Activated naive CD4-positive, alpha-beta T cell treated with anti-CD3 and anti-CD28 coated beads, Interleukin-2, amount 10 ng/mL, durations not matched to agents 7 days and 5 days (primary cell): ENCODE results near the gene KRTAP5-7.

ENCODE experiments used
- CTCF ChIA-PET: fragments of 350-600 bp; sonication (Branson Sonifier 250); formaldehyde crosslinking; loops from one replicate; lab custom pipeline; 2021; ENCODE audit warnings: antibody characterized with exemption; lab: Charles Lee
- DNase-seq: peaks from one replicate; pipeline ENCODE4 v3.0.0-alpha.2; 2020
- H3K27ac Mint-ChIP-seq: one replicate; pipeline ENCODE4 v1.8.0; 2021; ENCODE audit warnings: mild to moderate bottlenecking, moderate library complexity, mixed read lengths
- H3K27me3 Mint-ChIP-seq: one replicate; pipeline ENCODE4 v1.8.0; 2021; ENCODE audit warnings: mild to moderate bottlenecking, mixed read lengths
- H3K36me3 Mint-ChIP-seq: one replicate; pipeline ENCODE4 v1.8.0; 2021; ENCODE audit warnings: mixed read lengths
- H3K4me1 Mint-ChIP-seq: one replicate; pipeline ENCODE4 v1.8.0; 2021; ENCODE audit warnings: mixed read lengths
- H3K4me3 Mint-ChIP-seq: one replicate; pipeline ENCODE4 v1.8.0; 2021; ENCODE audit warnings: mild to moderate bottlenecking, moderate library complexity, mixed read lengths
- H3K9me3 Mint-ChIP-seq: one replicate; pipeline ENCODE4 v1.8.0; 2021; ENCODE audit warnings: mixed read lengths

The KRTAP5-7 gene

GRCh38 chr11:71489311-71490043 is 37.6 kb upstream of the KRTAP5-7 start:
- no peak overlapping the region for H3K27ac Mint-ChIP-seq
- peaks cover 2% of the 10 kb centered on the region for H3K4me1 Mint-ChIP-seq
- H3K9me3 Mint-ChIP-seq = no peaks in the 10 kb centered on the region
- H3K27me3 Mint-ChIP-seq = no peaks in the 10 kb centered on the region
- DNase-seq = no peak
- CTCF ChIA-PET = no interaction called here
- H3K36me3 Mint-ChIP-seq = peaks cover 63% of the 10 kb centered on the region
- no peak overlapping the region for H3K4me3 Mint-ChIP-seq

DNA sequence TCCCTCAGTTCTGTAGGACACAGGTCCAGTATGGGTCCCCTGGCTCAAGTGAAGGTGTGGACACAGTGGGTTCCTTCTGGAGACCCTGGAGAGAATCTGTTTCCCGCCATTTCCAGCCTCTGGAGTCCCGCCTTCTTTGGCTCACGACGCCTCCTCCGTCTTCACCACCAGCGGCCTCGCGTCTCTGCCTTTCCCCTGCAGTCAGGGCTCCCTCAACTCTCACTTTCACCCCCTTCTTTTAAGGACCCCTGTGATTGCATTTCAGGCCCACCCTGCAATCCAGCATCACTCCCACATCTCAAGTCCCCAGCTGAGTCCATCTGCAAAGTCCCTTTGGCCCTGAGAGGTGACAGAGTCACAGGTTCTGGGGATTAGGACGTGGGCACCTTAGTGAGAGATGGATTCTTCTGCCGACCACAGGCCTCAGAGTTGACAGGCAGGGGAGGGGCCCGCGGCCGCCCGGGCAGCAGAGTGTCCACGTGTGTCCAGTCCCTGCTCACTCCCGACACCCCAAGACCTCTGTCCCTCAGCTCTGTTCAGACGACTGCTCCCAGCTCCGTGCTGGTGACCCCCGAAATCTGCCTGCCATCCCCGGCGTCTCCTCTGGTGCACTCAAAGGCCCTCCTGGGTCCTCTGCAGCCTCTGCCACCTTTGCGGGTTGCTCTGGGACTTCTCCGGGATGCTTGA is 36.9 kb upstream of the KRTAP5-7 start:
- H3K27me3 Mint-ChIP-seq = no peaks in the 10 kb centered on the region

DNA sequence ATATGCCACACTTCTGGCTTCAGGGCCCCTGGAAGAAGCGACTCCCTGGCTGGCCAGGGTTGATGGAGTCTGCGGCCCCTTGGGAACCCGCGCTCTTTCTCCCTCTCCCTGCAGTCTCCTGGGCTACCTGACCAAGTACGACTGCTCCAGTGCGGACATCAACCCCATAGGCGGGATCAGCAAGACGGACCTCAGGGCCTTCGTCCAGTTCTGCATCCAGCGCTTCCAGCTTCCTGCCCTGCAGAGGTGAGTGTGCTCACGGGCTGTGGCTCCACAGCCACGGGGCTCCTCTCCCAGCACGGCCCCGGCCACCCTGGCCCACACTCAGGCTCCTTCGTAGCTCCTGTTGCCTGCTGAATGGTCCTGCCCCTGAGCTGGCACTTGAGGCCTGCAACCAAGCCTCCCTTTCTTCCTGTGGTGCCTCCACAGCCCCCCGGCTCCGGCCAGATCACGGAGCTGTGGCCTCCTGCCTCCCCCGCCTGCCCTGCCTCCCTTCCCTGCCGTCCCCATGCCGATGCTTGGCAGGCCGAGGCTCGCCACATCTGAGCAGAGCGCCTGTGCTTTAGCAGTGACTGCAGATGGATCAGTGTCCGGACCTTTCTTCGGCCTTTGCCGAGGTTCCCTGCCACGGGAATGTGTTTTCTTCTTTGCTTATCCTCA is 36.2 kb upstream of the KRTAP5-7 start:
- CTCF ChIA-PET = no interaction called here
- H3K4me3 Mint-ChIP-seq = no peak overlapping the region
- no peak for DNase-seq
- peaks cover 62% of the 10 kb centered on the region for H3K36me3 Mint-ChIP-seq
- peaks cover 2% of the 10 kb centered on the region for H3K4me1 Mint-ChIP-seq
- no peaks in the 10 kb centered on the region for H3K27me3 Mint-ChIP-seq
- no peak overlapping the region for H3K27ac Mint-ChIP-seq
- no peaks in the 10 kb centered on the region for H3K9me3 Mint-ChIP-seq

More for the DNA sequence above, 36.9 kb upstream of the KRTAP5-7 start:
- no peaks in the 10 kb centered on the region for H3K9me3 Mint-ChIP-seq
- DNase-seq = no peak
- no peak overlapping the region for H3K4me3 Mint-ChIP-seq
- no peak overlapping the region for H3K27ac Mint-ChIP-seq
- CTCF ChIA-PET = no interaction called here
- peaks cover 2% of the 10 kb centered on the region for H3K4me1 Mint-ChIP-seq
- peaks cover 63% of the 10 kb centered on the region for H3K36me3 Mint-ChIP-seq

- Mint-ChIP-seq H3K9me3 (no peaks in the 10 kb centered on the region), H3K36me3 (peaks cover 60% of the 10 kb centered on the region), H3K4me1 (peaks cover 2% of the 10 kb centered on the region), H3K4me3 (no peak overlapping the region), H3K27ac (no peak overlapping the region), H3K27me3 (no peaks in the 10 kb centered on the region)
- CTCF ChIA-PET = no interaction called here
- no peak for DNase-seq
These were observed 35.5 kb upstream of the KRTAP5-7 start for GRCh38 chr11:71491531-71491930.

DNA sequence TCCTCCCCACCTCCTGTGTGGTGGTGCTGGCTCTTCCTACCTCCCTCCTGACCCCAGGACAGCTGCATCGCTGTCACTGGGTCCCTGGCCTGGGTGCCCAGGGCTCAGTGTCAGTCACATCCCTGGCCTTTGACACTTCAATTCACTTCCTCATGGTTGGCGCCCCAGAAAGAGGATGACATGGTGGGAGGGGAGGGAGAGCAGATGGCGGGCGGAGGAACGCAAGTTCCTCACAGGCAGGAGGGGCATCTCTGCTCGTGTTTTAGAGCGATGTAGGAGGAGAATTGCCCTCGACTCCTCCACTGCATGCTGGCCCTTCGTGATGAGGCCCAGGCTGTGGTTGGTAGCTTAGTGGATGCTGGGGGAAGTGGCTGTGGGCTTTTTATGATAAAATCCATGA is 35.1 kb upstream of the KRTAP5-7 start:
- no peak overlapping the region for H3K27ac Mint-ChIP-seq
- peaks cover 62% of the 10 kb centered on the region for H3K36me3 Mint-ChIP-seq
- peaks cover 2% of the 10 kb centered on the region for H3K4me1 Mint-ChIP-seq
- DNase-seq = no peak
- no peaks in the 10 kb centered on the region for H3K9me3 Mint-ChIP-seq
- CTCF ChIA-PET = no interaction called here
- no peak overlapping the region for H3K4me3 Mint-ChIP-seq
- H3K27me3 Mint-ChIP-seq = no peaks in the 10 kb centered on the region

DNA sequence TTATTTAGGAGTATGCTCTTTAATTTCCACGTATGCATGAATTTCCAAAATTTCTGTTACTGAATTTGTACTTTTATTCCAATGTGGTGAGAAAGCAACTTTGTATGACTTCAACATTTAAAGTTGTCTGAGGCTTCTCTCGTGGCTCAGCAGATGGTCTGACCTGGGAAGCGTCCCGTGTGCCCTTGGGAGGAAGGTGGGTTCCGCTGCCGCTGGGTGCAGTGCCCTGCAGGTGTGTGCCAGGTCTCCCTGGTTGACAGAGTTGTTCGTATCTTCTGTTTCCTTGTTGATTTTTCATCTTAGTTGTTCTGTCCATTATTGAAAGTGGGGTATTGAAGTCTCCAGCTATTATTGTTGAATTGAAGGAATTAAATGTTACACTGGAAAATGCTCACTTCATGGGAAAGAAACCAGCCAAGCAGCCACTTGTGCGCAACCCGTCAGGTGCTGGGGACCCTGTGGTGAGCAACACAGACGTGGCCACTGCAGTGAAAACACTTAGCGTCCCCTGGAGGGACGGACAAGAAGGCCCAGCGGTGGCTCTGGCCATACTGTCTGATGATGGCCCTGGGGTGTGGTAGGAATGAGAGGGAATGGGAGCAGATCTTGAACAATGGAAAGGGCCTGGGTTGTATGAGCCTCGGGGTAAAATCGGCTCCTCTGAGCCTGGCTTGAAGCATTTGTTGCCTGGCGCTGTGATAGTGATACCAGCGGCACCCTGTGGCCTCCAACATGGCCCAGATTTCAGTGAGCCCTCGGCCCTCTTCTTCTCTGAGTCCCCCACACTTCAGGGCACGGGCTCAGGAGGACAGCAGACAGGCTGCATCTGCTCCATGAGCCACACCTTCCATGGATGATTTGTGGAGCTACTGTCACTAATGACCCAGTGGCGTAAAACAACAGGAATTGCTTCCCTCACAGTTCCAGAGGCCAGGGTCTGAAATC is 31.5 kb upstream of the KRTAP5-7 start:
- Mint-ChIP-seq H3K4me3 (no peak overlapping the region), H3K27ac (no peak overlapping the region), H3K4me1 (peaks cover 6% of the 10 kb centered on the region), H3K36me3 (peaks cover 67% of the 10 kb centered on the region), H3K27me3 (no peaks in the 10 kb centered on the region), H3K9me3 (no peaks in the 10 kb centered on the region)
- CTCF ChIA-PET = no interaction called here
- DNase-seq = no peak

DNA sequence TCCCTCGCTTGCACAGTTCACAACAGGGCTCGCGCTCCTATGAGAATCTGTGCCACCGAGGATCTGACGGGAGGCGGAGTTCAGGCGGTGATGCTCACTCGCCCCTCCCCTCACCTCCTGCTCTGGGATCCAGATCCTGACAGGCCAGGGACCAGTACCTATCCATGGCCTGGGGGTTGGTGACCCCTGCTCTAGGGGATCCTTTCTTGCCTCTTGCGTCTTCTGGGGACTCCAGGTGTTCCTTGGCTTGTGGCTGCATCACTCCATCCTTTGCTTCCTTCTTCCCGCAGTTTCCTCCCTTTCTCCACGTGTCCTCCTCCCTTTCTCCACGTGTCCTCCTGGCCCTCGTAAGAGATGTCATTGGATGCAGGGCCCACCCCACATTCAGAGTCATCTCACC is 30.6 kb upstream of the KRTAP5-7 start:
- peak overlapping the region; percentile 31 for H3K27ac Mint-ChIP-seq
- CTCF ChIA-PET = no interaction called here
- no peaks in the 10 kb centered on the region for H3K9me3 Mint-ChIP-seq
- H3K4me1 Mint-ChIP-seq = peaks cover 6% of the 10 kb centered on the region
- H3K36me3 Mint-ChIP-seq = peaks cover 63% of the 10 kb centered on the region
- H3K27me3 Mint-ChIP-seq = no peaks in the 10 kb centered on the region
- no peak for DNase-seq
- no peak overlapping the region for H3K4me3 Mint-ChIP-seq

DNA sequence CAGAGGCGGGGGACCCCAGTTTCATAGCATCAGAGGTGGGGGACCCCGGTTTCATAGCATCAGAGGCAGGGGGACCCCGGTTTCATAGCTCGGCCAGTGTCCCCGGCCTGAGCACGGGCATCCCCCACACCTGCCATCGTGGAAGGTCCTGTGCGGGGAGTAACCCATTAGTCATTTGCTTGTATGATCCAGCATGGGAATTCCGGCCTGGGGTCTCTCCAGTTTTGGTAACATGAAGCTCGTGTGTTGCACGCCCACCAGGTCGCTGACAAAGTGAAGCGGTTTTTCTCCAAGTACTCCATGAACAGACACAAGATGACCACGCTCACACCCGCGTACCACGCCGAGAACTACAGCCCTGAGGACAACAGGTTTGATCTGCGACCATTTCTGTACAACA is 29.0 kb upstream of the KRTAP5-7 start:
- no peak for DNase-seq
- Mint-ChIP-seq H3K4me1 (peaks cover 6% of the 10 kb centered on the region), H3K27me3 (no peaks in the 10 kb centered on the region), H3K27ac (no peak overlapping the region), H3K36me3 (peaks cover 55% of the 10 kb centered on the region), H3K4me3 (no peak overlapping the region), H3K9me3 (no peaks in the 10 kb centered on the region)
- CTCF ChIA-PET = no interaction called here

DNA sequence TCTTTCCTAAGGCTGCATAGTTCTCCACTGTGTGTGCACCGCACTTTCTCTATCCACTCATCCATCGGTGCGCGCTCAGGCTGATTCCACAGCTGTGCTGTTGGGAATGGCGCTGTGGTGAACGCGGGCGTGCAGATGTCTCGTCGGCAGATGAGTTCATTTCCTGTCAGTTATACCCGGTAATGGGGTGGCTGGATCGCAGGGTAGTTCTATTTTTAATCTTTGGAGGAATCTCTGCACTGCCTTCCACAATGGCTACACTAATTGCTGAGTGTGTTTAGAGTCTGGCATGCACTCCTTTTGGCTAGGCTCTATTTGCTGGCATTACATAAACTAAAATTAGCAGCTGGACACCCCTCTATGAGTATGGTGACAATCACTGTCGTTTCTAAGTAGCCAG is 27.9 kb upstream of the KRTAP5-7 start:
- Mint-ChIP-seq H3K27me3 (no peaks in the 10 kb centered on the region), H3K4me3 (no peak overlapping the region), H3K9me3 (no peaks in the 10 kb centered on the region), H3K36me3 (peaks cover 52% of the 10 kb centered on the region), H3K27ac (no peak overlapping the region), H3K4me1 (peaks cover 6% of the 10 kb centered on the region)
- CTCF ChIA-PET = no interaction called here
- no peak for DNase-seq

- Mint-ChIP-seq H3K4me1 (peaks cover 6% of the 10 kb centered on the region), H3K27ac (no peak overlapping the region), H3K27me3 (no peaks in the 10 kb centered on the region), H3K36me3 (peaks cover 49% of the 10 kb centered on the region), H3K4me3 (no peak overlapping the region), H3K9me3 (no peaks in the 10 kb centered on the region)
- CTCF ChIA-PET = no interaction called here
- DNase-seq = no peak
These were observed 27.5 kb upstream of the KRTAP5-7 start for GRCh38 chr11:71499546-71499945.

DNA sequence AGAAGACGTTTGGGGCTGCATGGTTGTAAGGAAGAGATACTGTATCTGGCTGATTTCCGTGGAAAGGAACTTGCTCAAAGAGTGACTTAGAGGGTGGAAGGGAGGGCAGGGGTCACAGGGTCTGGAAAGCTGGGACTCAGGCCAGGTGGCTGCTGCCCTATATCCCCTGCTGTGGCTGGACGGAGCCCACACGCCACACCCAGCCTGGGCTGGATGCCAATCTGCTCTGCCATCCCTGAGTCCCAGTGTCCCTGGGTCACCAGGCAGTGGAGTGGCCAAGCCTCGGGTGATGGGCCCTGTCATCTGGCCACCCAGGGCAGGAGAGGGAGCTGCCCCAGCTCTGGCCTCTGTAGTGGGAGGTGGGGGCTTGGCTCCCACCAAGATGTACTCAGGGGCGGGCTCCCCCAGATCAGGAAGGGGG is 26.5 kb upstream of the KRTAP5-7 start:
- CTCF ChIA-PET = no interaction called here
- H3K9me3 Mint-ChIP-seq = no peaks in the 10 kb centered on the region
- H3K4me3 Mint-ChIP-seq = no peak overlapping the region
- DNase-seq = no peak
- no peaks in the 10 kb centered on the region for H3K27me3 Mint-ChIP-seq
- peaks cover 48% of the 10 kb centered on the region for H3K36me3 Mint-ChIP-seq
- H3K4me1 Mint-ChIP-seq = peaks cover 6% of the 10 kb centered on the region
- H3K27ac Mint-ChIP-seq = no peak overlapping the region

- CTCF ChIA-PET = no interaction called here
- H3K27ac Mint-ChIP-seq = no peak overlapping the region
- H3K4me3 Mint-ChIP-seq = no peak overlapping the region
- no peak for DNase-seq
- peaks cover 6% of the 10 kb centered on the region for H3K4me1 Mint-ChIP-seq
- H3K9me3 Mint-ChIP-seq = no peaks in the 10 kb centered on the region
- H3K36me3 Mint-ChIP-seq = peaks cover 51% of the 10 kb centered on the region
- H3K27me3 Mint-ChIP-seq = no peaks in the 10 kb centered on the region
These were observed 25.7 kb upstream of the KRTAP5-7 start for GRCh38 chr11:71501071-71501985.

DNA sequence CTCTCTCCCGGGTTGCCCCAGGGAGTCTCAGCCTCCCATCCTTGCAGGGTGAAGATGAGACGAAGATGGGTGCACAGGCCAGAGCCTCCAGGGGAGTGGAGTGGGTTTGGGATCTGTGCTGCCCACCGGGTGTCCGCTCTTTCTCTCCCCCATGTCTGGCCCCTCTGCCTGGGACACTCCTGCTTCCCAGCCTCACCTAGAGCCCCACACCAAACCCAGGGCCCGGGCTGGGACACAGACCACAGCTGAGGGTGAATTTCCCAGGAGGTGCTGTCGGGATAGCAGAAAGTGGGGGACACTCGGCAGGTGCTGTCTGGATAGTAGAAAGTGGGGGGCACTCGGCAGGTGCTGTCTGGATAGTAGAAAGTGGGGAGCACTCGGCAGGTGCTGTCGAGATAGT is 25.0 kb upstream of the KRTAP5-7 start:
- peaks cover 52% of the 10 kb centered on the region for H3K36me3 Mint-ChIP-seq
- CTCF ChIA-PET = no interaction called here
- no peaks in the 10 kb centered on the region for H3K27me3 Mint-ChIP-seq
- peaks cover 6% of the 10 kb centered on the region for H3K4me1 Mint-ChIP-seq
- no peak overlapping the region for H3K4me3 Mint-ChIP-seq
- no peaks in the 10 kb centered on the region for H3K9me3 Mint-ChIP-seq
- no peak for DNase-seq
- H3K27ac Mint-ChIP-seq = no peak overlapping the region
